HG03135 (cell line): ENCODE measurements around the gene TMEM82.

Source experiments
- ATAC-seq: cut with Tn5 transposase; IDR thresholded peaks from one replicate; pipeline ENCODE4 v1.9.1; 2021; ENCODE audit warnings: mild to moderate bottlenecking, moderate library complexity; ENCODE audit not compliant: unreplicated experiment

The TMEM82 gene

GRCh38 chr1:15755021-15755645 lies 12.8 kb downstream of the TMEM82 start:
- no peak for ATAC-seq

DNA sequence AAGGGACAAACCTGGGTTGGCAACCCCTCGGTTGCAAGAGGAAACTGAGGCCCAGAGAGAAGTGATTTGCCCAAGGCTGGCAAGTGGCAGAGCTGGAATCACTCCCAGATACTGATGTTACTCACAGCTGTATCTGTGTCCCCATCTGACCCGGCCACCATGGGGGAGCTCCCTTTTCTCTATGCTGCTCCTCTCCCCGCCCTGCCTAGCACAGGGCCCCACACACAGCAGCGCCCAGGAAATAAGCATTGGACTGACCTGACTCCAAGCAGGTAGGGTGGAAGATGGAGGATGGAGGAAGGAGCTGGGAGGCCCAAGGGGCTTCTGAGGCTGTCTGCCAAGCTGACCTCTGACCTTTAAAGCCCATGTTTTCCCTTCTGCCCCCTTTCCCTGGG lies 13.3 kb downstream of the TMEM82 start:
- no peak for ATAC-seq

- no peak for ATAC-seq
Measured at GRCh38 chr1:15756143-15757015, 14.1 kb downstream of the TMEM82 start.

GRCh38 chr1:15757016-15757543 lies 14.8 kb downstream of the TMEM82 start:
- no peak for ATAC-seq

GRCh38 chr1:15757575-15758342 lies 15.5 kb downstream of the TMEM82 start:
- ATAC-seq: no peak

DNA sequence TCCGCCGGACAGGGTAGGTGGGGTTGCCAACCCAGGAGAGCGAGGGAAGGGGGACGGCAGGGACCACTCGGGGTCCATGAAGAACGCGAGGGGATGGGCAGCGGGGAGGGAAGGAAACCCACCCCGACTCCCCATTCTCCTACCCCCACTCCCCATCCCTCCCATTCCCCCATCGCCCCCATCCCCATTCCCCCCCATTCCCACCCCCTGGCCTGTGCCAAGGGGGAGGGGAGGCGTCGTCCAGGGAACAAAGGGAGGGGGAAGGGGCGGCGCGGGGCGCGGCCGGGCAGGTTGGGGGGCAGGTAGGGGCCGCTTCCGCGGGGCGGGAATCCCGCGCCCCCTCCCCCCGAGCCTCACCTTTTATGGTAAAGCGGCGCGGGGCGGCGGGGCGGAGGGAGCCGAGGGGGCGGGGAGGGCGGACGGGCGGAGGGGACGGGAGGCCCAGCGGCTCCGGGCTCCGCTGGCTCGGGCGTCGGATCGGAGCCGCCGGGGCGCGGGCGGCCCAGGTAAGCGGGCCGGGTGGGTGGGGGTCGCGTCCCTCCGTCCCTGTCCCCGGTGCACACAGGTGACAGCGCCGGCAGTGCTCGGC lies 16.1 kb downstream of the TMEM82 start, which contains the start of gene FBLIM1:
Gene FBLIM1, plus strand, starts transcription at position 453 of the 589 bp plus-strand sequence. CDS start 6,189 bp downstream, outside the sequence.
- ATAC-seq: no peak

GRCh38 chr1:15758953-15759661 lies 16.8 kb downstream of the TMEM82 start:
- ATAC-seq: no peak

DNA sequence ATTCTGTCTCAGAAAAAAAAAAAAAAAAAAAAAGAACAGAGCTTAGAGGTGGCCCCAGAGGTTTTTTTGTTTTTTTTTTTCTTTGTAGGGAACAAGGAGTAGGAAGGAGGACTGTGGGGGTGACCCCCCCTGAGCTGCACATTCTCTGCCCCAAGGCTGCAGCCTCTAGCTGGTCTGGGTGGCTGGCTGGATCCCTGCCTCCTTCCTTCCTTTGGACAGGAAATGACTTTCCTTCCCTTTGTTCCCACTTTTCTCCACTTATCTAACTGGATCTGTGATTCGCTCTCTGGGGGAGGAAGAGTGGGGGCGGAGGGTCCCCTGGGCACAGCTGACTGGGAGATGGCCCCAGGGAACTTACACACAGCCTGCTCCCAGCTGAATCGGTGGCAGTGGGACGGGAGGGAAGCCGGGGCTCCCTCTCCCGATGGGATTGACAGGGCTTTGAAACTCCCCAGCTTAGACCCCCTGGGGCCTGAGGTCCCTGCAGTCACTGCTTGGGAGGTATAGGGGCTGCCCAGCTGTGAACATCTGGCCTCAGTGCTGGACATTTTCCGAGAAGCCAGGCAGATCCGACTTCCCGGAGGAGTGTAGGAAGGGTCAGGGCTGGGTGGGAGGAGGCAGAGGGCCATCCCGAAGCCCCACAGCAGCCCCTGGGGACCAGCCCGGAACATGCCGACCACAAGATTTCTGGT lies 18.4 kb downstream of the TMEM82 start:
- no peak for ATAC-seq

GRCh38 chr1:15761366-15762128 lies 19.2 kb downstream of the TMEM82 start:
- no peak for ATAC-seq

GRCh38 chr1:15762546-15762945 lies 20.2 kb downstream of the TMEM82 start:
- no peak for ATAC-seq

DNA sequence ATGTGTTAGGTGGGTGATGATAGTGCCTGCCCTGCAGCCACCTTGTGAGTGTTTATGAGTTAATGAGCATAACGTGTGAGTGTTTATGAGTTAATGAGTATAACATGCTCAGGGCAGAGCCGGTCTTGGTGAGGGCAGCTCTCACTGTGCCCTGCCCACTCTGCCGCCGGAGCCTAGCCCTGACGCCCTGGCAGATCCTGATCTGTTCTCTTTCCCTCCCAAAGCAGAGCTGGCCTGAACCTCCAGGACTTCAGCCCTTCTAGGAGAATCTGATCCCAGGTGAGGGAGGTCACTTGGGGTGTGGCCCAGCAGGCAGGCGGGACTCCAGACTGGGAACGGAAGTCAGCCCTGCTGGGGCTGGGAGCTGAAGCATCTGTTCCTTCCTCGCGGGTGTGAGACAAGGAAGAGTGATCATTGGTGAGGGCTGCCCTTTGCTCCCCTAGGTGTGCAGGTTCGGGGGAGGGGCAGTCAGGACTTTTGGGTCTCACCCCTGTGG lies 22.0 kb downstream of the TMEM82 start:
- no peak for ATAC-seq

DNA sequence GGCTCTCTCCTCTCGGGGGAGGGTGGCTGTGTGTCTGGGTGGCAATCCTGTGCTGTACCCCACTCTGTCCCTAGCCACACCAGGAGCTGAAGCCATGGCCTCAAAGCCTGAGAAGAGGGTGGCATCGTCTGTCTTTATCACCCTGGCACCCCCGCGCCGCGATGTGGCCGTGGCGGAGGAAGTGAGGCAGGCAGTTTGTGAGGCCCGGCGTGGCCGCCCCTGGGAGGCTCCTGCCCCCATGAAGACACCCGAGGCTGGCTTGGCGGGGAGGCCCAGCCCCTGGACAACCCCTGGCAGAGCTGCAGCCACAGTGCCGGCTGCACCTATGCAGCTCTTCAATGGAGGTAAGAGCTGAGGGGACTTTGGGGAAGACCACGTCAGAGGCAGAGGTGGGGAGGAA lies 22.6 kb downstream of the TMEM82 start:
- ATAC-seq: no peak

GRCh38 chr1:15765495-15766194 lies 23.3 kb downstream of the TMEM82 start:
- no peak for ATAC-seq

DNA sequence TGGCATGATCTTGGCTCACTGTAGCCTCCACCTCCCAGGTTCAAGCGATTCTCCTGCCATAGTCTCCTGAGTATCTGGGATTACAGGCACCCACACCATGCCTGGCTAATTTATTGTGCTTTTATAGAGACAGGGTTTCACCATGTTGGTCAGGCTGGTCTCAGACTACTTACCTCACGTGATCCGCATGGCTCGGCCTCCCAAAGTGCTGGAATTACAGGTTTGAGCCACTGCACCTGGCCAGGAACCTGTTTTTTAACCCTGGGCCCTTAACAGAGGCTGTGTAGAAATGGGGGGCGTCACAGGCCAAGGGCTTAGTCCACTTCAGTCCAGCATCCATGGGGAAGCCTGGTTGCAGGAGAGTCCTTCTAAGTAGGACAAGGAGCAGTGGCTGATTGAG lies 25.6 kb downstream of the TMEM82 start:
- no peak for ATAC-seq

DNA sequence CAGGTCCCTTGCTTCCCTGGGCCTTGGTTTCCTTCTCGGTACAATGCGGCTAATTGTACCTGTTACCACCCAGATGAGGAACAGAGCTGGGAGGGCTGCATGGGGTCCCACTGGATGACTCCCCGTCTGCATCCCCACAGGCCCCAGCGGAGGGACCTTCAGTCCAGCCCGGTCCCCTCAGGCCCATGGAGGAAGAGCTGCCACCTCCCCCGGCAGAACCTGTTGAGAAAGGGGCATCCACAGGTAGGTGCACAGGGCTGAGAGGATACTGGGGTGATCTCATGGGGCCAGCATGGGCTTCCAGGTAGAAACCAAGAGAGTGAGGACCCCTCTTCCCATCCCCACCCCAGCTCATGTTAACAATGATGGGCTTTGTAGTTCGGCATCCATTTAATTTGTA lies 26.1 kb downstream of the TMEM82 start:
- no peak for ATAC-seq

DNA sequence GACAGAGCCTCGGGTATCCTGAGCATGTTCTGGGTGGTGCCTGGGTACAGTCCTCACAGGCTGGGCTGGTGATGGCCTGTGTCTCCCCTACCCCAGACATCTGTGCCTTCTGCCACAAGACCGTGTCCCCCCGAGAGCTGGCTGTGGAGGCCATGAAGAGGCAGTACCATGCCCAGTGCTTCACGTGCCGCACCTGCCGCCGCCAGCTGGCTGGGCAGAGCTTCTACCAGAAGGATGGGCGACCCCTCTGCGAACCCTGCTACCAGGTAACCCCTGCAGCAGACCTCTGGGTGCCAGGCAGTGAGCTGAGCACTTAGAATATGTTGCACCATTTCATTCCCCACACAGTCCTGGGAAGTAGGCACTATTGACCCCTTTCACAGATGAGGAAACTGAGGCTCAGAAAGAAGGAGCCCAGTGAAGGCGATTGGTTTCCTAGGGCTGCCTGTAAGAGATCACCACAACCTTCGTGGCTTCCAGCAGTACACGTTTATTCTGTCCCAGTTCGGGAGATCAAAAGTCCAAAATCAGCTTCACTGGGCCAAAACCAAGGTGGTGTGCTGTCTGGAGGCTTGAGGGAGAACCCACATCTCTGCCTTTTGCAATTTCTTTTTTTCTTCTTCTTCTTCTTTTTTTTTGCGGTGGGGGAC lies 28.1 kb downstream of the TMEM82 start:
- ATAC-seq: no peak

- no peak for ATAC-seq
Measured at GRCh38 chr1:15771836-15772515, 29.7 kb downstream of the TMEM82 start.
